IPS DF 6.9 (cell line): ENCODE measurements around the gene CTNNA2.

Experiments used
- DNase-seq: peaks from one replicate; pipeline ENCODE4 v3.0.0-alpha.2; 2013; ENCODE audit warnings: low read depth, low spot score
- H3K27ac ChIP-seq: one replicate; pipeline ENCODE4 v1.5.1; 2013; ENCODE audit warnings: low read length, control low read depth
- H3K27me3 ChIP-seq: 2 replicates; pipeline ENCODE4 v1.6.1; 2013; ENCODE audit warnings: mild to moderate bottlenecking, low read length; ENCODE audit not compliant: control insufficient read depth, insufficient read depth
- H3K36me3 ChIP-seq: 2 replicates; pipeline ENCODE4 v1.6.1; 2013; ENCODE audit warnings: low read length; ENCODE audit not compliant: control insufficient read depth, insufficient read depth
- H3K4me1 ChIP-seq: 2 replicates; pipeline ENCODE4 v1.6.1; 2013; ENCODE audit warnings: low read length; ENCODE audit not compliant: control insufficient read depth, insufficient read depth
- H3K4me3 ChIP-seq: 2 replicates; pipeline ENCODE4 v1.5.1; 2013; ENCODE audit warnings: mild to moderate bottlenecking, low read length
- H3K9me3 ChIP-seq: 2 replicates; pipeline ENCODE4 v1.6.1; 2013; ENCODE audit warnings: low read length, inconsistent platforms; ENCODE audit not compliant: control insufficient read depth, insufficient read depth
- WGBS: extraction: QIAGEN DNeasy Blood & Tissue Kit; methylation state at CpG from one replicate; pipeline ENCODE4 v1.1.7; 2013; ENCODE audit warnings: mixed read lengths, missing lambda C conversion rate; ENCODE audit not compliant: insufficient read length, insufficient coverage; 5-methylcytosine and 5-hydroxymethylcytosine counted together

Gene CTNNA2

DNA sequence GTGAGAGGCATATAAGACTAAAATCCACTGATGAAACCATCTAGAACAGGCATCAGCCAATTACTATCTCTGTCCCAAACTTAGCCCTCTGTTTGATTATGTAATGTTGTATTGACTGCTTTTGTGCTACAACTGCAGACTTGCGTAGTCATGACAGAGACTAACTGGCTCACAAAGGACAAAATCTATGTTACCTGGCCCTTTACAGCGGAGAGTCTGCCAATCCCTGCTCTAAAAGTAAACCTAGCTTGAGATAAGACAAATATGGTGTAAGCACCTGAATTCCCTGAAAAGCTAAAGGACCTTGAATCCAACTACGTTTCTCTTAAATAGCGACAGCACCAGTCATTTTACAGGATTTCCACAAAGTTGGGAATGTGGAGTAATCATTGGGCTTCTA lies 894.5 kb downstream of the CTNNA2 start:
- no peak for DNase-seq
- no peaks in the 10 kb centered on the region for H3K36me3 ChIP-seq
- H3K27me3 ChIP-seq: no peaks in the 10 kb centered on the region
- WGBS: no CpG with 5 or more reads among the region's 4 CpGs
- H3K9me3 ChIP-seq: no peaks in the 10 kb centered on the region
- H3K27ac ChIP-seq: no peak overlapping the region
- H3K4me1 ChIP-seq: no peaks in the 10 kb centered on the region
- H3K4me3 ChIP-seq: no peak overlapping the region

DNA sequence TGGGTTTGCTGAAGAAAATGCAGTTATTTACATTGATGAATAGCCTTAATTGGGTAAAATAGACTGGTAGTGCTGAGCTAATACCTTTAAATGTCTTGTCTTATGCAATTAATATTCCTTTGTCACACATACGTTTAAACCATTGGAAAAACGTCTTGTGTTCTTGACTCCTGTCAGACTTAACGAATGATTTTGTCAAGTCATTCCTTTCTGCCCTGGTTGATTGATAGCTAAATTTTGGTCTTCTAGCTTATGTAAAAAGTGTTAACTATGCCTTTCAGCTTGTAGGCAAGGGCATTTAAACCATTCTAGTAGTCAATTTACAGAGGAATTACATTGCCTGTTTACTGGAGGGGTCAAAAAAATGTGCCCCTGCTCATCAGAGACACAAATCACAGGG lies 897.5 kb downstream of the CTNNA2 start:
- H3K36me3 ChIP-seq: no peaks in the 10 kb centered on the region
- DNase-seq: no peak
- WGBS: no CpG with 5 or more reads among the region's 3 CpGs

DNA sequence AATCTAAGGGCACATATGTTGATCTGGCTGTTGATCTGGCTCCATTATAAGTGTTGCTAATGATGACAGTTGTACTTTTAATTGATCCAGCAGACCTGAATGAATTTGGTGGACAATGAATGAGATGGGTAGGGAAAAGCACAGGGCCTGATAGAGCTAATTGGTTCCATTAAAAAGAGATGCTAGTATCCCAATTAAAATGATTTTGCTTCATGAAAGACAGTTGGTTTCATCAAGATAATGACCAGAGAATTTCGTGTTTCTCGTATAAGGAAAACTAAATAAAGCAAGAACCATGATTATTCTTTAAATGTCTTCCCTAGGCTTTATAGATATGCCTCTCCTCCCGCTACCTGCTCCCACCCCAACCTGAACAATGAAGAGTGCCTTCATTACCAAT lies 900.3 kb downstream of the CTNNA2 start:
- no peaks in the 10 kb centered on the region for H3K4me1 ChIP-seq
- no peak overlapping the region for H3K4me3 ChIP-seq
- no peaks in the 10 kb centered on the region for H3K36me3 ChIP-seq
- no peak for DNase-seq
- H3K9me3 ChIP-seq: no peaks in the 10 kb centered on the region
- no peak overlapping the region for H3K27ac ChIP-seq
- WGBS: no CpG with 5 or more reads among the region's 3 CpGs
- H3K27me3 ChIP-seq: no peaks in the 10 kb centered on the region

More for the DNA sequence above, 897.5 kb downstream of the CTNNA2 start:
- Histone ChIP-seq H3K27ac (no peak overlapping the region), H3K4me1 (no peaks in the 10 kb centered on the region), H3K9me3 (no peaks in the 10 kb centered on the region), H3K27me3 (no peaks in the 10 kb centered on the region), H3K4me3 (no peak overlapping the region)

DNA sequence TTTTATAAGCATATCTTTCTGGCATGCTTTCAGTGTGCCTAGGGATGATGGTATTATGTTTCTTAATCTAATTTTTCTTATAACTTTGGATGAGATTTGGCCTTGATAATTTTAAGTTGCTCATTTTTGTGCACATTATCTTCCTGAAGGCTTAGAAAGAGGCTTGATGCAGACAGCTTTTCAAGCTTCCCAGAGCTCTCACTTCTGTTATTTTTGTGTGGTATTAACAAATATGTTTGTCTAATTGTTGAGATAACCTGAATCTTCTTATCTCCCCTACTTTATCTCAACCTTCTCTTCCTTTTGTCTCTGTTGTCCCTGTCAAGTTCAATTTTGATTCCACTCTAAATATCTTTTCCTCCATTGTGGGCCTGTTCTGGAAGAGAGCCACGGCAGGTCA lies 904.9 kb downstream of the CTNNA2 start:
- H3K27ac ChIP-seq: no peak overlapping the region
- no peaks in the 10 kb centered on the region for H3K36me3 ChIP-seq
- H3K27me3 ChIP-seq: no peaks in the 10 kb centered on the region
- H3K4me3 ChIP-seq: no peak overlapping the region
- DNase-seq: no peak
- WGBS: no CpG with 5 or more reads among the region's 1 CpG
- no peaks in the 10 kb centered on the region for H3K4me1 ChIP-seq
- no peaks in the 10 kb centered on the region for H3K9me3 ChIP-seq

DNA sequence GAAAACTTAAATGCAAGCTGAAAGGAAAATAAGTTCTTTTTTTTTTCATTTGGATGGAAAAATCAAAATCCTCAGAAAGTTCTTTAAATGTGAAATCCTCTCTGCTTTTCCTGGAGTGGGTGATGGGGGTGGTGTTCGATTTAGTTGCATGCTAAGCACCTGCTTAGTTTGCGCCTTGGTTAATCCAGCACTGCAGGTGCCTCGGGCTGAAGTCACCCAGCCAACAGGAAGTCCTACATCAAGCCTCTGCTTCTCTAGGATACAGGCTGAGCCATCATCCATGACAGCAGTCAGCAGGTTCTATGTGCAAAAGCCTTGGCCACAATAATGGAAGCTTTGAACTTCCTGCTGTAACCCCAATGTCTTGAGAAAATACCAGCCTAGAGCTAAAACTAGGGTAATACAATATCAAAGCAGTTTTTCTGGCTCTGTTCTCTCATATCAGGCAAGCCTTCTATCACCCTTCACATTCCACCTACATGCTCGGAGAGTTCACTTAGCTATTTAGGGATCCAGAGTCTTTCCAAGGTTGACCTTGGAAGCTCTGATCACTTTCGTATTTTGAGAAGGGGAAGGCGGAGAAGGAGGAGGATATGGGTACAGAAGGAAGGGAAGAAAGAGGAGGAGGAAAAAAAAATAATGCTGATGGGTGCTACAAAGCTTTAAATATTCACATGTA lies 907.8 kb downstream of the CTNNA2 start:
- Histone ChIP-seq H3K4me3 (no peak overlapping the region), H3K27ac (no peak overlapping the region), H3K27me3 (no peaks in the 10 kb centered on the region), H3K9me3 (no peaks in the 10 kb centered on the region), H3K36me3 (no peaks in the 10 kb centered on the region), H3K4me1 (no peaks in the 10 kb centered on the region)
- 100% methylated on average over 1 of the region's 6 CpGs for WGBS
- no peak for DNase-seq

- H3K27me3 ChIP-seq: no peaks in the 10 kb centered on the region
- no peaks in the 10 kb centered on the region for H3K9me3 ChIP-seq
- no CpG with 5 or more reads among the region's 2 CpGs for WGBS
- H3K27ac ChIP-seq: no peak overlapping the region
- no peak for DNase-seq
- no peaks in the 10 kb centered on the region for H3K4me1 ChIP-seq
- H3K36me3 ChIP-seq: no peaks in the 10 kb centered on the region
- H3K4me3 ChIP-seq: no peak overlapping the region
These were observed 916.4 kb downstream of the CTNNA2 start for GRCh38 chr2:80429251-80429650.

- H3K27ac ChIP-seq: no peak overlapping the region
- no peaks in the 10 kb centered on the region for H3K27me3 ChIP-seq
- no CpG with 5 or more reads among the region's 5 CpGs for WGBS
- H3K9me3 ChIP-seq: no peaks in the 10 kb centered on the region
- H3K4me3 ChIP-seq: no peak overlapping the region
- H3K4me1 ChIP-seq: no peaks in the 10 kb centered on the region
- H3K36me3 ChIP-seq: no peaks in the 10 kb centered on the region
- DNase-seq: no peak
These were observed 925.1 kb downstream of the CTNNA2 start for GRCh38 chr2:80437959-80438358.

DNA sequence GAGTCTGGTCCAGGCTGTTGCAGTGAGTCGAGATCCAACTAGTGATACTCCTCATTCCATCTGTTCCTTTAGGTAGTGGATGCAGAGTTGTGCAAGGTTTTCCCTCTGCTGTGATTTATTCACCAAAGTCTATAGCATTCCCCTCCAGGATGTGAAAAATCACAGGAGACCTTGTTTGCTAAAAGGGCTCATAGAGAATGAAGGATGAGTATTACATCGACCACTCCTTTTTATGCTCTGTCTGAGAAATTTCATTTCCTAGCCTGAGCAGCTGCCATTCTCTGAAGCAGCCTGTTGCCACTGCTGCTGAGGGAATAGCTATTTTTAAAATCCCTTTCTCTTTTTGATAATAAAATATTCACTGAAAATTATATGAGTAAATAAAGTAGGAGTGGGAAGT lies 925.8 kb downstream of the CTNNA2 start:
- no CpG with 5 or more reads among the region's 2 CpGs for WGBS
- DNase-seq: no peak
- no peaks in the 10 kb centered on the region for H3K4me1 ChIP-seq
- no peaks in the 10 kb centered on the region for H3K9me3 ChIP-seq
- no peak overlapping the region for H3K4me3 ChIP-seq
- H3K27me3 ChIP-seq: no peaks in the 10 kb centered on the region
- H3K36me3 ChIP-seq: no peaks in the 10 kb centered on the region
- no peak overlapping the region for H3K27ac ChIP-seq

GRCh38 chr2:80454628-80455027 lies 941.8 kb downstream of the CTNNA2 start:
- no peaks in the 10 kb centered on the region for H3K9me3 ChIP-seq
- no peaks in the 10 kb centered on the region for H3K36me3 ChIP-seq
- DNase-seq: no peak
- H3K4me3 ChIP-seq: no peak overlapping the region
- no peaks in the 10 kb centered on the region for H3K27me3 ChIP-seq
- H3K4me1 ChIP-seq: 0 out of 2 replicates have a peak, but pooled peaks cover 1% of the 10 kb centered on the region
- WGBS: no CpG with 5 or more reads among the region's 7 CpGs
- no peak overlapping the region for H3K27ac ChIP-seq

DNA sequence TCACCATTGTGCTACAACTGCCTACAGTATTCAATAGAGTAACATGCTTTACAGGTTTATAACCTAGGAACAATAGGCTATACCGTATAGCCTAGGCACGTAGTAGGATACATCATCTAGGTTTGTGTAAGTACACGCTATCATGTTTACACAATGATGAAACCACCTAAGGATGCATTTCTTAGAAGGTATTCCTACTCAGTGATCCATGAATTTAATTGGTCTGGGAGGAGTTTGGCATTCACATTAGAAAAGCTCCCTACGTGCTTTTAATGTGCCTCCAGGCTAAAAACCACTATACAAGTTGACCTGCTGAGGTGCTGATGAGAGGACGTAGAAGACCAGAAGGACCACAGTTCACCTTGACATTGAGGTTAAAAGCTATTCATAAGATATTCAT lies 946.2 kb downstream of the CTNNA2 start:
- no peaks in the 10 kb centered on the region for H3K9me3 ChIP-seq
- no CpG with 5 or more reads among the region's 5 CpGs for WGBS
- DNase-seq: no peak
- H3K27me3 ChIP-seq: no peaks in the 10 kb centered on the region
- peaks cover 4% of the 10 kb centered on the region; the same call in 1 of the 2 replicates for H3K4me1 ChIP-seq
- no peak overlapping the region for H3K27ac ChIP-seq
- no peak overlapping the region for H3K4me3 ChIP-seq
- no peaks in the 10 kb centered on the region for H3K36me3 ChIP-seq

DNA sequence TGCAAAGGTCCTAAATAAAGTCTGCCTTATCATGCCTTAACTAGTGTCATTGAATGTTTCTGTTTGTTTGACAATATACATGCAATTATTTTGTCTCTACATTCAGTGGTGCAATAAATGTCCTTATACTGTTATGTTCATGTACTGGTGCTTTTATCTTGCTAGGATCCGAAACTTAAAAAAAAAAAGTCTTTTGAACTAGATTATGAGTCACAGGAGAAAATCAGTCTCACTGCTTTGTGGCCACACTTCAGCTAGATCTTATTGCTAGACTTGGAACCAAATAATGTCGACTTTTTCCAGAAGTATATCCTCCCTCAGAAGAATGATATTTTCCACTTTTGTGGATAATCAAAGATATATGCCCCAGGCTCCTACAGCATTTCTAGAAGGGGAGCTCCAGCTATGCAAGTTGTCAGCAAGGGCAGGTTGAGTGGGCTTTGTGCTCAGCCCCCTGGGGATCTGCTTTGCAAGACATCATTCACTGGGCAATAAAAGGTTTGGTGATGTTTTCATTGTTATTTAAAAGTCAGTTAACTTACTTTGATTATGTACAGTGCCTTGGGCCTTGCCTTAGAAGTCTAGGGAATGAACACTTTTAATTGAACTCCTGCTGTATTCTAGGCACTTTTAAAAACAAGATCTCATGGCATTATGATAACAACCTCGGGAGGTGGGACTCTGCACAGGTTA lies 948.8 kb downstream of the CTNNA2 start:
- no peak overlapping the region for H3K4me3 ChIP-seq
- no CpG with 5 or more reads among the region's 3 CpGs for WGBS
- no peaks in the 10 kb centered on the region for H3K36me3 ChIP-seq
- no peaks in the 10 kb centered on the region for H3K27me3 ChIP-seq
- no peak overlapping the region for H3K27ac ChIP-seq
- DNase-seq: no peak
- no peaks in the 10 kb centered on the region for H3K9me3 ChIP-seq
- H3K4me1 ChIP-seq: peaks cover 4% of the 10 kb centered on the region
